Measurements from ENCODE around the gene VSIG4.

VSIG4 gene

GRCh38 chrX:66042307-66043077 is 2.6 kb upstream of the VSIG4 start:
- H3K4me3 ChIP-seq (replicated peaks; ENCODE audit: low read depth, low read length): no peak overlapping the region
- no peak for DNase-seq (ENCODE audit: extremely low read depth, low read depth)
- TF ChIP-seq, protein P1, sequence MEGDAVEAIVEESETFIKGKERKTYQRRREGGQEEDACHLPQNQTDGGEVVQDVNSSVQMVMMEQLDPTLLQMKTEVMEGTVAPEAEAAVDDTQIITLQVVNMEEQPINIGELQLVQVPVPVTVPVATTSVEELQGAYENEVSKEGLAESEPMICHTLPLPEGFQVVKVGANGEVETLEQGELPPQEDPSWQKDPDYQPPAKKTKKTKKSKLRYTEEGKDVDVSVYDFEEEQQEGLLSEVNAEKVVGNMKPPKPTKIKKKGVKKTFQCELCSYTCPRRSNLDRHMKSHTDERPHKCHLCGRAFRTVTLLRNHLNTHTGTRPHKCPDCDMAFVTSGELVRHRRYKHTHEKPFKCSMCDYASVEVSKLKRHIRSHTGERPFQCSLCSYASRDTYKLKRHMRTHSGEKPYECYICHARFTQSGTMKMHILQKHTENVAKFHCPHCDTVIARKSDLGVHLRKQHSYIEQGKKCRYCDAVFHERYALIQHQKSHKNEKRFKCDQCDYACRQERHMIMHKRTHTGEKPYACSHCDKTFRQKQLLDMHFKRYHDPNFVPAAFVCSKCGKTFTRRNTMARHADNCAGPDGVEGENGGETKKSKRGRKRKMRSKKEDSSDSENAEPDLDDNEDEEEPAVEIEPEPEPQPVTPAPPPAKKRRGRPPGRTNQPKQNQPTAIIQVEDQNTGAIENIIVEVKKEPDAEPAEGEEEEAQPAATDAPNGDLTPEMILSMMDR (IDR thresholded peaks at IDR 0.05; ENCODE audit: low read depth, low read length, missing control alignments): no peak

DNA sequence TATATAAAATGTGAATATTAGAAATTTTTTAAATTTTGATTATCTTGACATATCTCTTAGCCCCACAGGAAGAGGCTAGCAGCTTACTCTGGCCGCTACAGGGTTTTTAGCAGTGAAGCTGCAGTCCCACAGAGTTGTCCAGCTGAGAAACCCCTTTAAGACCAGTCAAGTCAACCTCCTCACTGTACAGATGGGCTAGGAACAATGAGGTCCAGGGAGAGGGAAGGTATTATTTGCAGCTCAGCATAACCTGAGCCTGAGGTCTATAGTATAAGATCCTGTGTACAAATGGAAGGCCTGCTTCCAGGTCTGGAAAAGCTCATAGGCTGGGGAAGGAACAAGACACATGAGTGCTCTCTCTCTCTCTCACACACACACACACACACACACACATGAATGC is 1.8 kb downstream of the VSIG4 start:
- H3K4me3 ChIP-seq (replicated peaks; ENCODE audit: low read depth, low read length): no peak overlapping the region
- TF ChIP-seq, protein P1 (IDR thresholded peaks at IDR 0.05; ENCODE audit: low read depth, low read length, missing control alignments): no peak
- no peak for DNase-seq (ENCODE audit: extremely low read depth, low read depth)

GRCh38 chrX:66036231-66036630 is 3.6 kb downstream of the VSIG4 start:
- no peak overlapping the region for H3K4me3 ChIP-seq (replicated peaks; ENCODE audit: low read depth, low read length)
- TF ChIP-seq, protein P1 (IDR thresholded peaks at IDR 0.05; ENCODE audit: low read depth, low read length, missing control alignments): no peak
- DNase-seq (ENCODE audit: extremely low read depth, low read depth): no peak

- no peak overlapping the region for H3K4me3 ChIP-seq (replicated peaks; ENCODE audit: low read depth, low read length)
- no peak for DNase-seq (ENCODE audit: extremely low read depth, low read depth)
- TF ChIP-seq, protein P1 (IDR thresholded peaks at IDR 0.05; ENCODE audit: low read depth, low read length, missing control alignments): no peak
Observed at GRCh38 chrX:66035667-66036066, 4.2 kb downstream of the VSIG4 start.

- H3K4me3 ChIP-seq (replicated peaks; ENCODE audit: low read depth, low read length): no peak overlapping the region
- DNase-seq (ENCODE audit: extremely low read depth, low read depth): no peak
- TF ChIP-seq, protein P1 (IDR thresholded peaks at IDR 0.05; ENCODE audit: low read depth, low read length, missing control alignments): peak; percentile 54
Observed at GRCh38 chrX:66030505-66031317, 9.2 kb downstream of the VSIG4 start.

GRCh38 chrX:66028936-66029335 is 10.9 kb downstream of the VSIG4 start:
- DNase-seq (ENCODE audit: extremely low read depth, low read depth): no peak
- TF ChIP-seq, protein P1 (IDR thresholded peaks at IDR 0.05; ENCODE audit: low read depth, low read length, missing control alignments): no peak
- no peak overlapping the region for H3K4me3 ChIP-seq (replicated peaks; ENCODE audit: low read depth, low read length)

All from HFF-Myc (cell line).